DMS 273 treated with DMSO at 0.1 percent for 48 hours (cell line): ENCODE measurements around the gene CAMTA1.
"Not testable (repeated sequence)": the region's sequence is repeated elsewhere in the genome, so short reads cannot be mapped to it uniquely, and the experiment has no call there.

Source experiments
- DNase-seq: peaks from one replicate; lab custom pipeline; 2025; lab: John Stamatoyannopoulos, UW

CAMTA1 gene

DNA sequence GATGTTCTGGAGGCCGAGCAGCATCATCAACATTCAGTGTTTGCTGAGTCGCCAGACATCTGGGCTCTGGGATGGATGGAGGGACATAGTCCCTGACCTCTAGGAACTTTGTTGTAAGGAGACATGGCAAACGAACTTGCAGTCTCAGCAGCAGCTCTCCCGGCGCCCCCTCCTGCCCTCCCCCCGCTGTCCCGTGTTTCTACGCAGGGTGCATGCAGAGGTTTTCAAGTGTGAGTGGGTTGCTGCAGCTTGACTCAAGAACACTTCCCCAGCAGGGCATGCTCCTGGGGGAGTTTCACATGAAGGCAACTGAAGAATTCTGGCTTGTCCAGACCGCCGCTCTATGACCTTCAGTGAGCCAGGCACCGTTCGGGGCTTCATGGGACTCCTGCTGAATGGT, 121.9 kb downstream of the CAMTA1 start:
- no peak for DNase-seq

DNA sequence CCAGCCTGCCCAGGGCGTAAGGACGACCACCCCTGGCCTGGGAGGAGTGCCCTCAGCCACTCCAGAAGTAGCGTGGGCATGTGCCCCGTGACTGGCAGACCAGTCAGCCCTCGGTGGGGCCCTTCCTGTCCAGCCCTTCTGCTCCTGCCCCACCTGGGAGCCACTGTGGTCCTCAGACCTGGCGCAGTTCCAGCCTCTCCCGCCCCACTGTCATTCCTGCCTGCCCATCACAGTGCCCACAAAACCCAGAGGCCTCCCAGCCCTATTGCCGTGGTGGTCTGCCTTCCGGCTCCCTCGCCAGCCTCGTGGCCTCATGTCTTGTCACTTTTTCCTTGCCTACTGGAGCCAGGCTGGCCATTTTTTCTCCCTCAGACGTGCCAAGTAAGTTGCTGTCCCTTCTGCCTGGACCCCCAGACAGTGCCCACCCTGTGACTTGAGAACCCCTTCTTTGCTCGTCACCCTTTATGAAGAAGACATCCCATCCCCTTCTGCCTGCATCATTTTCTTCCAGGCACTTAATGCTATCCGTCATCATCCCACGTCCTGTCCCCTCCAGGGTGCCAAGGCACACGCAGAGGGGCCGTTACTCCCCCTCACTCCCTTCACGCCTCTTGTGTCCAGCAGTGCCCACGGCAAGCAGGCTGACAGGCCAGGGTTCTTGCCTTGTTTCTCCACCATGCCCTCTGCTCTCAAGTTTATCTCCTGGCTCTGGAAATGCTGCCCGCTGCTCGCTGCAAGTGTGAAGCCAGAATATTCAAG, 122.6 kb downstream of the CAMTA1 start:
- no peak for DNase-seq

DNA sequence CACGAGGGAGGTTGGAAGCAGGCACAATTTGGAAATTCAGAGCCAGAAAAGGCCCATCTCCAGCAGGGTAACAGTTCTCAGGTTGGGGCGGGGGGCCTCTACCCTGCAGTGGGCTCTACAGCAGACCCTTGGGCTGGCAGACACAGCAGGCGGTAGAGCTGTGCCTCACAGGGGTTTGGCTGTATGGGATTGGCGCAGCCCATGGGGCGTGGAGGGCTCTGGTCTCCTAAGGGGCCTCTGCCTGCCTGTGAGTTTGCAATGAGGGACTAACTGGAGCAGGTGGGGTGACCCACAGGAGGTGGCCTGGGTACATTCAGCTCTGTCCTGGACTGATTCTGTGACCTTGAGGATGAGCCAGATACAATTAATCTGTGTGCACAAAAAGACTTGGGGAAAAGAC, 124.1 kb downstream of the CAMTA1 start:
- no peak for DNase-seq

DNA sequence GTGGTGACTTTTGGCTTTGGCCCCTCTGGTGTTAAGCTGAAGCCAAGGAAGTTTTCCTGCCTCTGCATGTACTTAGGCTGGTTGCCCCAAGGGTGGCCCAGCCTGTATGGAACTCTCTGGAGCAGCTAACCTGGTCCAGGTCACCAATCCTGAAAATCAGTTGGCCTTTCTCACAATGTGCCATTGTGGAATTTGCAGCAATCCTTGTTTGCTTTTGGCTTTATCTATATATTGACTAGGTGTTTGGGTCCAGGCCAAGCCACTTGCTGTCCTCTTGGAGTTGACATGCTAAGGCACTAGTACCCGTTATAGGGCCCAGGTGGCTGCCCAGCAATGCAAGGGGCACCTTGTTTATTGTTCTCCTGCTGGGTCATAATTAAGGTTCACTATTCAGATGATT, 124.6 kb downstream of the CAMTA1 start:
- no peak for DNase-seq

DNA sequence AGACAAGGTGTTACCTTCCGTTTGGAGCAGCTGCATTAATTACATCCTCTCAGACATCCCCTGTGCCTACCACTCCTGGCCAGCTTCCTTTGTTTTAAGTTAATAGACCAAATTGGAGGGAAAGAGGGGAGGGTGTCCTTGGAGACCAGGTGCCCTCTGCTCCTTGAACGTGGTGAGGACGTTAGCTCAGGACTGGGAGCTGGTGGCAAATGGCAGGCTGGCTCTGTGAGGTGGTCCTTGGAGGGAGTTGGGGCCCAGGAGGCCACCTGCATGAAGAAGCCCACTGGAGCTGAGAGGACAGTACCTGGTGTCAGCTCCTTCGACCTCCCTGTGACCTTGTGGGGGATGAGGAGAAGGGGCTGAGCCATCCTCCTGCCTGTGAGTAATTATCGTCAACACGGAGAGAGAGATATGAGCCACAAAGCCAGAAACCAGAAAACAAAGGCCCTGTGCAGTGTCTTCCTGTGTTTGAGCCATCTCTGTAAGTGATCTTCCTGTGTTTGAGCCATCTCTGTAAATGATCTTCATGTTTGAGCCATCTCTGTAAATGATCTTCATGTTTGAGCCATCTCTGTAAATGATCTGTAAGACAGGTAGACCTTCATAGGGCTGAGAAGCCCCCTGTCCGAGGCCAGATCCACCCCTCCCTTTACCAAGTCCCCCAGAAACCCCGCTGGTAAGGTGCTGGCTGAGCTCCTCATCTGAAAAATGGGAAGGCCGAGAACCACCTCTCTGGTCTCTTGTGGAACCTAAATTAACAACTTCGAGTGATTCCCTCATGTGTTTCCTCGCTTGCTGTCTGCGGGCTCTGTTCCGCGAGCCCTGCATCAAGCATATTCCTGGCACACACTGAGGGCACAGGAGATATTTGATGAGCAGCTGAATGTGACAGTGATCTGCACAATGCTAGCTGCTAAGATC, 126.0 kb downstream of the CAMTA1 start:
- DNase-seq = no peak

DNA sequence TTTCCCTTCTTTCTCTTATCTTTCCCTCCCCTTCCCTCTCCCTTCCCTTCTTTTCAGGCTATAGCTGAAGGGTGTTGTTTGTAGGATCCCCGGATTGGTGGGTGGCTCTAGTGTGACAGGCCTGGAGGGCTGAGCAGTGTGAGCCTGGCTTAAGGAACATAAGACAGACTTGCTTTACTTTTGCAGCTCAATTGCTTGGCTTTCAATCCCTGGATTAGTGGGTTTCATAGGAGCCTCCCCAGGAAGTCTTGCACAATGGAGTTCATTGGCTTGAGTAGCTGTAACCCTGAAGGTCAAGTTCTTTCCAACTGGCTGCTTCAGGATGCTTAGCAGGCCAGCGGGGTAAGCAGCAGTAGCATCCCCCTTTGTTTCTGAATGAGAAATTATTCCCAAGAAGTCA, 126.7 kb downstream of the CAMTA1 start:
- DNase-seq = no peak

DNA sequence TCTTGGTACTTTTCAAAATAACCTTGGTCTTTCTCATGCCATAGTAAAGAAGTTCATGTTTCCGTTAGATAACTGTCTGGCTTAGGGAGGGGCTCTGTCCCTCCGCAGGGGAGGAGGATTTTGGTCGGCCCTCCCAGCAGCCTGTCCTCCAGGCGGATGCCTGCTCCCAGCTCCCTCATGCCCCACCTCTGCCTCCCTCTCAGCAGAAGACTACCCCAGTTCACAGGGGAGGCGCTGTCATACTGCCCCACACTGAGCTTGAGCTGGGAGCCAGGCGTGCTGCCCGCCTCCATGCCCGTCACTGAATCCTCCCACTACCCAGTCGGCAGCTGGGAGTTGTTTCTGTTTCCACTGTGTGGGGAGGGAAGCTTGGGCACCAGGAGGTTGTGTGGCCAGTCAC, 127.3 kb downstream of the CAMTA1 start:
- no peak for DNase-seq

DNA sequence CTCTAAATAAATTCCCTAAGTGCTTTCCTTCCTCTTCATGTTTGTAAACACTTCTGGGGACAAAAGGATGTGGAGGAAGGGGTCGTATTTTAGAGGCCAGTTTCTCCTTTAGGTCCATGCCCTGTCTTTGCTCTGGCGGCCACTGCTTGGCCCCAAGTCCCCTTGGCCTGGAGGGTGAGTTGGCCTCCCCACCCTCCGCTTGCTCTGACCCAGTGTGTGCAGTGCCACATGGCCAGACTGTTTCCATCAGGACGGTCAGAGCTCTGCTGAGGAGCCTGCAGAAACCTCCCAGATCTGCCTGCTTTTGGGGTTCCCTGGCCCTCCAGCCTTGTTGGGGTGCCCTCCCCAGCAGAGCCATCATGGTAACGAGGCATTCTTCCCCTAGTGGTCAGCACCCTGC, 127.8 kb downstream of the CAMTA1 start:
- DNase-seq = no peak

DNA sequence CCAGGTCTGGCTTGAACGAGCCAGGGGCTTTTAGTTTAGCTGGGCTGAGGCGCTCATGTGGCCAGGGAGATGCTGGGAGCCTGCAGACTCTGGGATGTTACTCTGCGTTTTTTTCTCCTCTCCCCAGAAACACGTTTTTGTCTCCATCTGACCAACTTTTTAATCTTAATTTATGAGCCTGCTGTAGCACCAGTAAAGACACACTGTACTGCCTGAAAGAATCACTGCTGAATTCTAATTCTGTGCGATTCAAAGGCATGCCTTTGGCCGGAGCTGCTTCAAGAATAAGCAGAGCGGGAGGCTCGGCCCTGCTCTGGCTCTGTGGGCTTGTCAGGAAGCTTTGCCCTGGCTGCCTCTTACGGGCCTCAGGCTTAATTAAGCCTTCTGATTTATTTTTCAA, 129.5 kb downstream of the CAMTA1 start:
- DNase-seq = no peak

DNA sequence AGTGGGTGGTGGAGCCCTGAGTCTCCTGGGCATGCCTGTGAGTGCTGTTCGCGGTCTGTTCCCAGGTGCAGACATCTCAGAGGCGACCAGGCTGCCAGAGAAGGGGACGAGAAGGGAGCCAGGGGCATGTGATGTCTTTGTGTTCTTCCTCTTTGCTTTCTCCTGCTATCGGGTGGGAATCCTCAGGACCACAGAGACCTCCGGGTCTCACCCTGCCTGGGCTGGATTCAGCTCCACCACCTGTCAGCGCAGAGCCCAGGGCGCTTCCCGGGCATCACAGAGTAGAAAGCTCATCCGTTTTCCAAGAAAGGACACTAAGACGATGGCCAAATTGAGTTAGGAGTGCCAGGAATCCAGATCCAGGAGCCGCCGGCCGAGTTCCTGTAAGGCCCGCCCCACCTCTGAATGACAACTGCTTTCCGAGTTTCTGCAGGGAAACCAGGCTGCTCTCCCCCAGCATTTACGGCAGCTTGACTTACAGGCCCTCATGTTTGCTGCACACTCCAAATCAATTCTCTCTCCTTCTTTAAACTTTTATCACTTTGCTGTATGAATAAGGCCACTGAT, 130.8 kb downstream of the CAMTA1 start:
- no peak for DNase-seq

DNA sequence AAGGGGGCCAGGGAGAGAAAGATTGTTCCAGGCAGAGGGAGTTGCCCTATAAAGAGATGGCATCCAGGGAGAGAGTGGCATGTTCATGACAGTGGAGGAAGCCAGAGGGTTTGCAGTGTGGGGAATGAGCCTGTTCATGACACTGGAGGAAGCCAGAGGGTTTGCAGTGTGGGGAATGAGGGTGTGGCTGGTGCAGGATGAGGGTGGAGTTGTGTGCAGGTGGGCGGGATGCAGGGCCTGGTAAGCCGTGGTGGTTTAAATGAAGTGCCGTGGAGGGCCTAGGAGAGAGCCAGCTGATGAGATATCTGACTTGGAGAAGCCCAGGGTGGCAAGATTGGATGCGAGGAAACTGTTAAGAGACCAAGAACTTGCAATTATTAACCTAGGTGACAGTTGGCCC, 131.8 kb downstream of the CAMTA1 start:
- DNase-seq = no peak

DNA sequence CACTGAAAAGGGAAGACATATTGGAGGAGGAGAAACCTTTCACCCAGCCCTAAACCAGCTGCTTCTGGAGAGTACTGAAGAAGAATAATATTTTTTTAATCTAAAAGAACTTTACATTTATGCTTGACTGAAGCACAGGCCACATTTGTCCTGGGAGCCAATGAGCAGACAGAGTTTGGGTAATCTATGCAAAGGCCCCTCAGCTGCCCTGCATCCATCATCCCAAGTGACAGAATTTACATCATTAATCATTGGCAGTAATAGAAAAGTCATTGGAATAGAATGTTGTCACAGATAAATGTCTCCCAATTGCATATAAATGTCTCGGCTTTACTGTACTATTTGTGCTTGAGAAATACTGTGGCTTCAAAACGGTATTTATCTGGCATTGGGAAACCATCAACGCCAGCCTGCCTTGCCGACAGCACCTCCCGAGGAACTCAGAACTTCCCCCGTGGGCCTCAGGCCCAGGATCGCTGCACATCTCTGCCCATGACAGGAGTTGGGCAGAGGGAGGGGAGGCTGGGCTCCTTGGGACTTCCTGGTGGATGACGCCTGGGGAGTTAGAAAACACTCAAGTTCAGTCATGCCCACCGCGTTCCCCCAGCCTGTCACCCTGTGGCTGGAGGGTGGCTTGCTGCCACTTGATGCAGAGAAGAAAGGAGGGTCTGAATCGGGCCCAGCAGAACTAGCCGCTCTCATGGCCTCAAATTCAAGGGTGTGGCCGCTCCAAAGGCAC, 133.1 kb downstream of the CAMTA1 start:
- no peak for DNase-seq

DNA sequence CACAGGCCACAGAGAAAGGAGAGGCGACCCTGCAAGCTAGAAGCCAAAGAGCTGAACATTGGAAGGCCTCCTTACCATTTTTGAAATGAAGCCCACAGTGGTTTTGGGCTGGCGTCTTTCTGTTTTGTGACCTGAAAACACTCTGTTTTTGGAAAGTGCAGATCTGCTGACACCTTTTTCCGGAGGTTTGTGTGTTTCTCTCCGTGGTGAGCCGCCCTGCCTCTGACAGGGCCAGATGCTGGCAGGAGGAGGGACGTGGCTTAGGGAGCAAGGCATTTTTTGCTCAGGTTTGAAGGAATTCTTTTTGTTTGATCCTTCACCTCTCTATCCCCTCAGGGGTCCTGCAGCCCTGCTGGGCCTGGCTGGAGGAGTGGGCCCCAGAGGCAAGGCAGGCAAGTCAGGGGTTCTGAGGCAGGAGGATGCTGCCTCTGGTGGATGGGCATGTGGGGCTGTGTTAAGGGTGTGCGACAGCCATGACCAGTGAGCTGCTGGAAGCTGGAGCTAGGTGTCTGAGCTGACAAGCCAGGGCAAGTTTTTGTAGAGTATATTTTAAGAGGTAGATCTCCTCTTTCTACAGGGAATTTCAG, 133.8 kb downstream of the CAMTA1 start:
- no peak for DNase-seq

DNA sequence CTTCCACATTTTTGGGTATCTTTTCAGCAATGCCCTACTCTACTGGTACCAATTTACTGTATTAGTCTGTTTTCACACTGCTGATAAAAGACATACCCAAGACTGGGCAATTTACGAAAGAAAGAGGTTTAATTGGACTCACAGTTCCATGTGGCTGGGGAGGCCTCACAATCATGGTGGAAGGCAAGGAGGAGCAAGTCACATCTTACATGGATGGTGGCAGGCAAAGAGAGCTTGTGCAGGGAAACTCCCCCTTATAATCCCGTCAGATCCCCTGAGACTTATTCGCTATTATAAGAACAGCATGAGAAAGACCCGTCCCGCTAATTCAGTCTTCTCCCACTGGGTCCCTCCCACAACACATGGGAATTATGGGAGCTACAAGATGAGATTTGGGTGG, 136.3 kb downstream of the CAMTA1 start:
- DNase-seq = not testable (repeated sequence)

DNA sequence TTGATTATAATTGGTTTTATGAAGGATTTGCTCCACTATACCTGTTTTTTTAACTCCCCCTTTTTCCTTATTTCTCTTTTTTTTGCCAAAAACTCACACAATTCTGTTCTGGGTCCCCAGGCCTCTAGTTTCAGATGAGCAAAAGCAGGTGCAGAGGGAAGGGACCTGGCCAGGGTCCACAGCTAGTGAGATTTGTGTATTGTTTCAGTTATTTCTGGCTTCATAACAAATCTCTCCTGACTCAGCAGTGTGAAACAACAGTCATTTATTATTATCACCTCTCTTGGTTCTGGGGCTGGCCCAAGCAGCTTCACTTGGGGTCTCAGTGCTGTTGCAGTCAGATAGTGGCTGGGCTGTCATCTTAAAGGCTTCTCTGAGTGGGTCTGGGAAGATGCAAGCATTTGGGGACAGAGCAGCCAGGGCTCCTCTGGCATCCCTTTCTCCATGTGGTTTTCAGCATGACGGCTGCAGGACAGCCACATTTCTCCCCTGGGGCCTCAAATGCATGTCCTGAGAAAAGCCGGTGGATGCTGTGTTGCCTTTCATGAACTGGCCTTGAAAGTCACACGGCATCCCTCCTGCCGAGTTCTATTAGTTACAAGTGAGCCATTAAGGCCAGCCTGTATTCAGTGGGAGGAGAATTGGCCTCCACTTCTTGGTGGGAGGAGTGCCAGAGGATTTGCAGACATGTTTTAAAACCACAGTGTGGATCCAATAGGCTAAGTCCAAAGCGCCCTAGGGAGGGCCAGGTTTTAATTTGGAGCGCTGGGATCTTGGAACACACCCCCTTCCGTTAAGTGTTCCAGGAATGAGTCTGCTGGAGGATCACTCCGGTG, 137.1 kb downstream of the CAMTA1 start:
- no peak for DNase-seq

DNA sequence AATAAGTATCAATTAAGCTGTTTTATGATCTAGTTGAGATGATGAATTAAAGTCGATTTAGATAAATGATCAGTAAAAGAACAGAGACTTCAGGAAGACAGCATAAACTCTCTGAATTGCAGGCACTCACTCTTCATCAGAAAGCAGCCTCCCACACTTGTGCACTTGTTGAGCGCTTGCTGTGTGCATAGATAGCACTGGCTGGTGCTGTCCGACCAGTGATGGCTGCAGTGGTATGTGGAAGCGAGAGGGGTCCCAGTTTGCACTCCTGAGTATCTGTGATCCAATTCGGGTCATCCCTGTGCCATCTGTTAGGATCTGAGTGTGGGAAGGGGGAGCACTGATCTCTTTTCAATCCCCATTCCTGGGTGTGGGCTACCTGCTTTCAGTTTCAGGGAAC, 137.8 kb downstream of the CAMTA1 start:
- no peak for DNase-seq

DNA sequence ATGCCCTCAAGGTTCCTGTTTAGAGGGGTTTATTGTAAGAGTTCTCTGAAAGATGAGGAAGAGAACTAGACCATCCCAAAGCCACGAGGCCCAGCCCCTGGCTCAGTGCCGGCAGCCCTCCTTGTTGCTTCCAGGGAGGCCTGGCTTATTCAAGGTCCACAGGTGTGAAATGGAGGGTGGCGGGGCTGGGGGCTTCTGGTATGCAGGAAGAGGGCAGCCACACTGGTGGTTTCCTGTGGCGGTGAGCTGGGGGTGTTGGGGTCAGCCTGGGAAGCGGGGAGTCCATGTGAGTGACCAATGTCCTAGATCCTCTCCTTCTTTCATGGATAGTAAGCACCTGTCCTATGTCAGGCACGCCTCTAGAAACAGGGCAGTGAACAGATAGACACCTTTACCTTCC, 138.2 kb downstream of the CAMTA1 start:
- no peak for DNase-seq

DNA sequence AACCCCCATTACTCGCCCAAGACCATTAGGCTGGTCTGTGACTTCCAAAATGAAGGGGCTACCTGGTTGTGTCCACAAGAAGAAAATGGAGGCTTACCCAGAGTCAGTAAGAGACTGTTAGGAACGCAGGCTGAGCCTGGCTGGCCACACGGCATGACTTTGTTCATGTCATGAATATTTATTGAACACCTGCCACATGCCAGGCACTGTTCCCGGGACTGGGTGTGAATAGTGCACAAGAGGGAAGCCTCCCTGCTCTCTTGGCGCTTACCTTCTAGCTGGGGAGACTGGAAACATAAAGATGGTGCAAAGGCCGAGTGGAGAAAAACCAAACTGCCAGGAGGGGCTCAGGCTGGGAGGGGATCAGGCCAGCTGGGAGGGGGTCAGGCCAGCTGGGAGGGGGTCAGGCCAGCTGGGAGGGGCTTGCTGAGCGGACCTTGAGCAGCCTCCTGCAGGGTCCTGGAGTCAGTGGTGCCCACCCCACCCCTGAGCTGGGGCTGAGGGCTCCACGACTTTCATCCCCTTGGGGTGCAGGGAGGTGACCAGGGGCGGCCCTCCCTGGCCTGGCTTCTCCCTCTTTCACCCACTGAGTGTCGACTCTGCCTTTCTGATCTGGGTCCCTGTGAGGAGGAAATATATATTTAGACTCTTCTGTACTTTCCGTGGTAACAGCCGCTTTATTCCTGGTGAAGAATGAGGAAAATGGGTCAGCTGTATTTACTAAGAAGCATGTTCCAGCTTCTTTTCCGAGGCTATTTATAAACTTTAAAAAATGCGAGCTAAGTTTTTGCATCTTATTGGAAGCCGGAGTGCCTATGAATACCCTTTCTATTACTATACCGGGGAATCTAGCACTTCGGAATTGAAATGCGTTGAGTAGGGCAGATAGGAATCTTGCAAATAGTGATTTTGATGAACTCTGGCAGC, 139.0 kb downstream of the CAMTA1 start:
- no peak for DNase-seq

DNA sequence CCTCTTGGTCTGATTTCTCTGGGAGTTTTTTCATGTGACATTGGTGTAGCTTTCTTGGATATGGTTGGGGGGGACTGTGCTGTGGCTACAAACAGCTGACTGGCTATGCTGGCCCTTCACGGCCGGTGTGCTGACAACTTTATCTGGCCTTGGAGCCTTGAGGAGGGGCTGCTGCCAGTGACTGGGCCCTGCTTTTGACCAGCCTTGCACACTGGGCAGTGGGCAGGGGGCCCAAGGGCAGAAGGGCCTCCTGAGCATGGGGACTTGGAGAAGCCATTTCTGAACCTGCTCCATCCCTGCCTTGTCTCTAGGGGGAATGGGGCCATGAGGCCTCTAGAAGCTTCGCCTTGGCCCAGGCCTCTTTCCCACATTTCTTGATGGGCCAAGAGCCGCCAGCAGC, 139.6 kb downstream of the CAMTA1 start:
- no peak for DNase-seq

DNA sequence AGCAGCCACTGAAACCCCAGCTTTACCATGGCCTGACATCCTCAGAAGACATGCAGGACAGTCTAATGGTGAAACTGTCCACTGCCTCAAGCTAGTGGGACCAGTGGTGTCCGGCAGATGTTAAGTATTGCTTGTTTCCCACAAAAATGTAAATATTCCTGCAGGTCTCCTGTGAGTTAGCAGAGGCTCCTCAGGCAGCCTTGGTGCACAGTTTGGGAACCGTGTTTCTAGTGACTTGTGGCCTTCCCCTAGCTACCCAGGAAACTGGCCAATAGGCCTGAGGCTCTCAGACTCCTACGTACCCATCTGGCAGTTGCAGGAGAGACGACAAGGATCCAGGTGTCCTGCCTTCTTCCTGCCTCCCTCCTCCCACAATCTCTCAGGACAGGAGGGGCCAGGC, 142.4 kb downstream of the CAMTA1 start:
- no peak for DNase-seq
